ENCODE data around the gene MOB2. TPM values are rescaled to one million over a fixed set of nuclear protein-coding genes. Genes with fewer than 3 reads are reported as not detected.

Gene MOB2
- total RNA-seq, 1 donor from 2014 or later = 26.4 TPM

DNA sequence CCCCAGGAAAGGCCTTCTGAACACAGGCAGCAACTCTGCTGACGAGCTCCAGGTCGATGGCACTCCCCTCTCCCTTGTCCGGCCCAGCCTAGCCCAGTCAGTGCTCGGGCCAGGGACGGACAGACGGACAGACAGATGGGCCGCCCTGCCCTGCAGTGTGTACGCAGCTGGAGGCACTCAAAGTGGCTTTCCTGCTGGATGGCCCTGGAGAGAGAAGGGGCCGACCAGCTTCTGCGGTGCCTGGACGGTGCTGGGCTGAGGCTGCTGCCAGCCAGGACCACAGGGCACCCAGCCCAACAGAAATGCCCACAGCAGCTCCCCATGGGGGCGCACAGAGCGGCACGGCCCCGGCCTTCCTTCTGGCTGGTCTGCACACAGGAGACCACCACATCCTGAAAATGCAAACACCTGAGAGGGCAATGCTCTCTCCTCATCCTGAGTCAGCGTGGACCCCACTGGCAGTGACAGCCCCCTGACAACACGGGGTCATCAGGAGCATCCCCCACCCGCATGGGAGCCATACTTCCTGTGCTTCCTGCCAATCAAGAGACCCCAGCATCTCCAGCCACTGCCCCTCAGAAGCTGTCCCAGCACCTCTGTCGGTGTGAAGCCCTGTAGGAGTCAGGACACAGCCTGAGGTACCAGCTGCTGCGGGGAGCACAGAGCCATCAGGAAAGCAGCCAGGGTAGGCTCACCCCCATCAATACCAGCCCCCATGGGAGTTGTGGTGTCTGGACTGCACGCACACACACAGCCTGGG lies 692 bp upstream of the MOB2 start:
- Mint-ChIP-seq H3K27me3 (ENCODE audit: low read depth, unreplicated experiment) (no peaks in the 10 kb centered on the region), H3K36me3 (ENCODE audit: low read depth, unreplicated experiment) (no peaks in the 10 kb centered on the region), H3K4me3 (ENCODE audit: unreplicated experiment) (no peak overlapping the region), H3K27ac (ENCODE audit: unreplicated experiment) (peak overlapping the region; percentile 65), H3K9me3 (ENCODE audit: unreplicated experiment) (no peaks in the 10 kb centered on the region), H3K4me1 (ENCODE audit: low read depth, unreplicated experiment) (peaks cover 6% of the 10 kb centered on the region)
- Histone ChIP-seq H3K9ac (ENCODE audit: low read length) (no peak overlapping the region), H3K27me3 (ENCODE audit: insufficient read depth, low read length) (no peaks in the 10 kb centered on the region), H3K4me1 (ENCODE audit: insufficient read depth, low read length) (peaks cover 3% of the 10 kb centered on the region), H3K4me3 (ENCODE audit: insufficient read depth, low read depth, low read length) (no peak overlapping the region), H3K4me2 (ENCODE audit: low read length) (no peak overlapping the region), H3K36me3 (ENCODE audit: insufficient read depth, low read length) (no peaks in the 10 kb centered on the region), H3K27ac (ENCODE audit: low read depth, low read length) (no peak overlapping the region), H3K79me2 (ENCODE audit: insufficient read depth, low read length) (peaks cover 45% of the 10 kb centered on the region), H4K20me1 (ENCODE audit: insufficient read depth, low read length) (peaks cover 95% of the 10 kb centered on the region), H2AFZ (ENCODE audit: low read depth, low read length) (no peak overlapping the region), H3K9me3 (ENCODE audit: insufficient read depth, low read depth, low read length) (no peaks in the 10 kb centered on the region)
- FAIRE-seq (no peak), DNase-seq (ENCODE audit: low read depth) (no peak)
- TF ChIP-seq CTCF (IDR thresholded peaks at IDR 0.05; ENCODE audit: insufficient read depth, low read depth, low read length) = no peak

GRCh38 chr11:1485504-1485885 lies 1.1 kb downstream of the MOB2 start:
- peaks cover 89% of the 10 kb centered on the region for H4K20me1 ChIP-seq (ENCODE audit: insufficient read depth, low read length)
- no peaks in the 10 kb centered on the region for H3K36me3 Mint-ChIP-seq (ENCODE audit: low read depth, unreplicated experiment)
- DNase-seq (ENCODE audit: low read depth) = no peak
- peaks cover 32% of the 10 kb centered on the region for H3K79me2 ChIP-seq (ENCODE audit: insufficient read depth, low read length)
- H3K9me3 Mint-ChIP-seq (ENCODE audit: unreplicated experiment) = no peaks in the 10 kb centered on the region
- no peaks in the 10 kb centered on the region for H3K27me3 ChIP-seq (ENCODE audit: insufficient read depth, low read length)
- H3K4me3 ChIP-seq (ENCODE audit: insufficient read depth, low read depth, low read length) = no peak overlapping the region
- H3K27me3 Mint-ChIP-seq (ENCODE audit: low read depth, unreplicated experiment) = no peaks in the 10 kb centered on the region
- H3K4me1 Mint-ChIP-seq (ENCODE audit: low read depth, unreplicated experiment) = peaks cover 6% of the 10 kb centered on the region
- no peak overlapping the region for H3K27ac Mint-ChIP-seq (ENCODE audit: unreplicated experiment)
- no peak for FAIRE-seq
- H3K4me2 ChIP-seq (ENCODE audit: low read length) = no peak overlapping the region
- H3K9ac ChIP-seq (ENCODE audit: low read length) = no peak overlapping the region
- no peak overlapping the region for H3K27ac ChIP-seq (ENCODE audit: low read depth, low read length)
- H3K36me3 ChIP-seq (ENCODE audit: insufficient read depth, low read length) = no peaks in the 10 kb centered on the region
- TF ChIP-seq EZH2 (IDR thresholded peaks at IDR 0.05; ENCODE audit: insufficient read depth, low read length) = no peak
- no peak for TF ChIP-seq CTCF (IDR thresholded peaks at IDR 0.05; ENCODE audit: insufficient read depth, low read depth, low read length)
- peaks cover 3% of the 10 kb centered on the region for H3K4me1 ChIP-seq (ENCODE audit: insufficient read depth, low read length)
- no peak overlapping the region for H3K4me3 Mint-ChIP-seq (ENCODE audit: unreplicated experiment)
- H2AFZ ChIP-seq (ENCODE audit: low read depth, low read length) = no peak overlapping the region
- no peaks in the 10 kb centered on the region for H3K9me3 ChIP-seq (ENCODE audit: insufficient read depth, low read depth, low read length)
